WI38 (cell line): ENCODE measurements around the gene RAE1.

ENCODE experiments used
- H3K4me3 ChIP-seq: 2 replicates; pipeline ENCODE4 v1.5.1; 2011; ENCODE audit warnings: low read depth, mild to moderate bottlenecking, control low read depth, low read length
- CTCF ChIP-seq: IDR thresholded peaks from 2 replicates; pipeline ENCODE4 v1.5.1; 2012; ENCODE audit warnings: low read depth, mild to moderate bottlenecking, control low read depth, low read length

Gene RAE1

GRCh38 chr20:57313230-57313629 is 37.8 kb upstream of the RAE1 start:
- no peak for TF ChIP-seq CTCF
- H3K4me3 ChIP-seq, result no peak overlapping the region

- TF ChIP-seq CTCF, result no peak
- no peak overlapping the region for H3K4me3 ChIP-seq
Observed at GRCh38 chr20:57313951-57314350, 37.1 kb upstream of the RAE1 start.

DNA sequence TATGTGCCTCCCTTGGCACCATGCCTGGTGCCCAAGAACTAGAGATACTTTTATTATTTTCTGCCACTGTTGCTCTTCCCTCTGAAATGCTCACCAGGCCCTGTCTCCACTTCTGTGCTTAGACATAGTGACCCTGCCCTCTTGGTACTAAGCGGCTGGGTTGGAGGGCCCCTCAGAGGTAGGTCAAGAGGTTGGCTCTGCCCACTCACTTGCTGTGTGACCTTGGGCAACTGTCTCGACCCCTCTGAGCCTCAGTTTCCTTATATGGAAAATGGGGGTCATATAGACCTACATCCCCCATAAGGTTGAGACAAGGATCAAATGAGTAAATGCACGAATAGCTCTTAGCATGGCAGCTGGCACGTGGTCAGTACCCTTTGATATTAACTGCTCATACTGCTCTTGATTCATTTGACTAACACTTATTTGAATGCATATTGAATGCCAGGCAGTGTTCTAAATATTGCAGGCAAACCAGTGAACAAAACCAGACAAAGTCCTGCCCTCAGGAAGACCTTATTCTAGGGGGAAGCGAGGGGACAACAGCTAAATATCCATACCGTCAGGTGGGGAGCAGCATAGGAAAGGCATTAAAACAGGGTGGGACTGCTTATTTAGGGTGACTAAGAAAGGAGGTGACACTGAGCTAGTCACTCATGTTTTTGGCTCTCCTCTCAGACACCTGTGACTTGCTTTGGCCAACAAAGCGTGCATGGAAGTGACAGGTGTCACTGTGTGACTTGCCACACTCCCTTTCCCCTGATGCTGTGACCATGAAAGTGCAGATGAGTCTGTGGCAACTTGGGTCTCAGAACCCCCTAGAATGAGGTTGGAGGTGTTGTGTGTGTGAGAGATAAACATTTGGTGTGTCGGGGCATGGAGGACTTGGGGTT is 35.7 kb upstream of the RAE1 start:
- H3K4me3 ChIP-seq, result no peak overlapping the region
- TF ChIP-seq CTCF, result no peak

GRCh38 chr20:57315976-57316480 is 35.0 kb upstream of the RAE1 start:
- no peak for TF ChIP-seq CTCF
- no peak overlapping the region for H3K4me3 ChIP-seq

DNA sequence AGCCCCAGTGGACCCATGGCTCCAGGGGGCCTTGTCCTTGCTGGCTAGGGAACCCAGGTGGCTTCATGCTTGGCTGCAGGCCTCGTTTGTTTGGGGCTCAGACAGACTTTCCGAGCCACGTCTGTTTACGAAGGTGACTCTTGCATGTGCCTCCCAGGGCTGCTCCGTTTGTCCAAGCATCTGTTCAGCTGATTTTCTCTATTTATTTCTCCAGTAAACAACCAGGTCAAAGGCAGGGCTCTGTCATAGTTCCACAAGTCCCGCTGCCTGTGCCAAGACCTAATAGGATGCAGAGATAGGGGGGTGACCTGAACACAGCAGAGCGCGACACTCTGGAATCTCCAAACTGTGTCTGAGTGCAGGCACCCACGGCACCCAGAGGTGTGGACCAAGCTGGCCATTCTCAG is 34.3 kb upstream of the RAE1 start:
- no peak for TF ChIP-seq CTCF
- no peak overlapping the region for H3K4me3 ChIP-seq

DNA sequence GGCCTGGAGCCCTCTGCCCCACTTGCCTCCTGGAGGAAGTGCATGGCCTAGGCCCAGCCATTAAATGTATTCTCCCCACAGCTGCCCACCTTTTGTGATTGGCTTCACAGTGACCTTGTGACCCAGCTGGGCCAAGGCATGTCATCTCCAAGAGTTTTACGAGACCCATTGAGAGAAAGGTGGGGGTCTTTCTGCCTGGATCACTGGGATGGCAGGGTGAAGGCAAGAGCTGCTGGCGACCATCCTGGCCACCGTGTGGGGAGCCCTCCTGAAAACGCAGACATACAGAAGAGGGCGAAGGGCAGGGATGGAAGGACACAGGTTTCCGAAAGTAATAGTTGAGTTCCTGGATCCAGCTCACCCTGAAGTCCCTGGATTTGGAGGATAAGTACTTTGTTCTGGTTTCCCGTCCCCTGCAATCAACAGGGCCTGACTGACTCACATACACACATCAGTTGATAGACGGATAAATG is 33.7 kb upstream of the RAE1 start:
- no peak overlapping the region for H3K4me3 ChIP-seq
- TF ChIP-seq CTCF, result no peak

DNA sequence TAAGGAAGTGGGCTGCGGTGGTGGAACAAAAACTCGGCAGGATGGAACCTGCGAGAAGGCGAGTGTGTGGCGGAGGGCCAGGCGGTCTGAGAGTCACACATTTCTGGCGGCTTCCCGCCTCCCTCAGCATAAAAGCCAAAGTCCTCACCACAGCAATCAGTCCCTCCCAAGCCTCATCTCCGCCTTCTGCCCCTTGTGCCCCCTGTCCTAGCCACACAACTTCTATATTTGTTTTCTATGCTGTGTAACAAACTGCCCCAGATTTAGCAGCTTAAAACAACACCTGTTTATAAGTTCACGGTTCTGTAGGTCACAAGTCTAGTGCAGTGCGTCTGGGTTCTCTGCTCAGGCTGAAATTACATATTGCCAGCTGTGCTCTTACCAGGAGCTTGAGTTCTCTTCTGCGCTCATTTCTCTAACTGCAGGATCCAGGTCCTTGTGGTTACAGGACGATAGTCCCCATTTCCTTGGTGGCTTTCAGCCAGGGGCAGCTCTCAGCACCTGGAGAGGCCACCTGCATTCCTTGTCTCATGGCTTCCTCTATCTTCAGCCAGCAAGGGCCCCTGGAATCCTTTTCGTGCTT is 33.2 kb upstream of the RAE1 start:
- H3K4me3 ChIP-seq, result no peak overlapping the region
- no peak for TF ChIP-seq CTCF
